ENCODE data around the gene CTDNEP1.
"Not testable (repeated sequence)": the region's sequence is repeated elsewhere in the genome, so short reads cannot be mapped to it uniquely, and the experiment has no call there.

CTDNEP1 gene

DNA sequence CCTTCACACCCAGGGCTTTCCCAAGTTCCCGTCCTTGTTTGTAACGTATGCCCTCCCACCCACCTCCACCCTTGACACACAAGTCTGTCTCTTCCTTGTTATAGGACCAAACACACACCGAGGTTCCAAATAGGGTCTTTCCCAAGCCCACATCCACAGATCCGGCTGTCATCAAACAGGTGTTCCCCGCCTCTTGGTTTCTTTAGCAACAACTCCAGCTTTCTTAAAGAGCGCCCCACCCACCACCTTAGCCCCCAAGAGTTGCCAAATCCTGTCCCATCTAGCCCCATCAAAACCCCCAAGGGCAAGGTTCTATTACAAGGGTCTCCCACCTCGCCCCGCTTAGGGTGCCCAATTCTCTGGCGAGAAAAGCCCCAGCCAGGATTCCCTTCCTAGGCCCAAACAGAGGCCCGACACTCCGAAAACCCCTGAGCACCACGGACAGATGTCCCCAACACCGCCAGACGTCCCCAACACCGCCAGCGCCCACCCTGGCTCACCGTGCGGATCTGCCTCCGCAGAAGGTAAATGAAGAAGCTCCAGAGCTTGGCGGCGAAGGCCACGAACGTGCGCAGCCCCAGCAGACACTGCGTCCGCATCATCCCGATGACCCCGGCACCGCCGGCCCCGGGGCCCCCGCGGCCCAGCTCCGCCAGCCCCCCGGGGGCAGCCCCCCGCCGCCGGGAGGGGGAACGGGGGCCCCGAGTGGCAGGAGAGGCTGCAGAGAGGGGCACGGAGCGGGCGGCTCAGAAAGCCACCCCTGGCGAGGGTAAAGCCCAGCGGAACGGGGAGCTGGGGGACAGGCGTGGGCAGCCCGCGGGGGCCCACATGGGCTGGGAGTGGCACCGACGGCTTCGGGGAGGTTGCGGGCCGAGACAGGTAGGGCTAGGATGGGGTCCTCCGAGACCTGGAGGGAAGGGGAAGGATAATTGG, 573 bp downstream of the CTDNEP1 start:
- Histone ChIP-seq H3K4me1 (ENCODE audit: control insufficient read depth, insufficient read depth, low read length) (peaks cover 15% of the 10 kb centered on the region), H3K4me3 (ENCODE audit: low read length) (peak overlapping the region; percentile 83), H3K36me3 (ENCODE audit: control insufficient read depth, insufficient read depth, low read length) (peaks cover 13% of the 10 kb centered on the region)

DNA sequence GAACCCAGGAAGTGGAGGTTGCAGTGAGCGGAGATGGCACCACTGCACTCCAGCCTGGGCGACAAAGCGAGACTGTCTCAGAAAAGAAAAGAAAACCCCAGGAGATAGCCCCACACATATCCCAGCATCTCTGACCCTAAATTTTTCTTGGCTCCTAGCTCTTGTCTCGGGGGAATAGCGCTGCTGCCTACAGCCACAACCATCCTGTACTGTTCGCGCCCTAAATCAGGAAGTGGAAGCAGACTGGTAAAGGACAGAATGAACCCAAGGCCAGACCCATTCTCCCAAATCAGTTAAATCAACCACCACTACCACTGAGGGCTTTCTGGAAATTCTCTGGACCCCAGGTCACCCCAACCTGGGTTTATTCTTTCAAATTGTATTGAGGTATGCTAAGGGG, 1.7 kb downstream of the CTDNEP1 start:
- Histone ChIP-seq H3K9ac (ENCODE audit: low read length) (no peak overlapping the region), H3K4me1 (ENCODE audit: control insufficient read depth, insufficient read depth, low read length) (peaks cover 15% of the 10 kb centered on the region), H3K27me3 (ENCODE audit: control insufficient read depth, insufficient read depth, low read length) (no peaks in the 10 kb centered on the region), H3K4me3 (ENCODE audit: low read length) (peak overlapping the region; percentile 83), H3K27ac (ENCODE audit: low read depth, low read length) (no peak overlapping the region), H3K36me3 (ENCODE audit: control insufficient read depth, insufficient read depth, low read length) (peaks cover 16% of the 10 kb centered on the region)

More for the DNA sequence above, 573 bp downstream of the CTDNEP1 start:
- H3K27me3 ChIP-seq (ENCODE audit: control insufficient read depth, insufficient read depth, low read length): no peaks in the 10 kb centered on the region
- H3K27ac ChIP-seq (ENCODE audit: low read depth, low read length): peak overlapping the region; percentile 100
- peak overlapping the region; percentile 83 for H3K9ac ChIP-seq (ENCODE audit: low read length)

DNA sequence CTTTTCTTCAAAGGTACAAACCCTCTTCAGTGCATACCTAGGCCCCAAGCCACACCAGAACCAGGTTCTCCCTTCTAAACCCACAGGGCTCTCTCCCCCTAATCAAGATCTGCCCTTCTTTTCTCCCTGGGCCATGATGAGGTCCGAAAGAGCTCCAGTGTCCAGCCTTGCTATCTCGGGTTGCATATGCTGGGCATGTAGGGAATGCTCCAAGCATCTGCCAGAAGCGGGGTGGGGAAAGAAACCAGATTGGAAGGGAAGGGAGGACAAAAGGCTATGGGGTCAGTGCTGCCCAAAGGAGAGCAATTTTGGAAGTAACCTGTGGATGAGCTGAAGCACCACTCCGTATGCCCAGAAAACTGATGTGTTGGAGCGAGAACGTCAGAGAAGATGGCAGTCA, 2.3 kb downstream of the CTDNEP1 start:
- H3K27ac ChIP-seq (ENCODE audit: low read depth, low read length): no peak overlapping the region
- no peaks in the 10 kb centered on the region for H3K27me3 ChIP-seq (ENCODE audit: control insufficient read depth, insufficient read depth, low read length)
- peaks cover 15% of the 10 kb centered on the region for H3K36me3 ChIP-seq (ENCODE audit: control insufficient read depth, insufficient read depth, low read length)
- peak overlapping the region; percentile 30 for H3K4me3 ChIP-seq (ENCODE audit: low read length)
- H3K9ac ChIP-seq (ENCODE audit: low read length): no peak overlapping the region
- H3K4me1 ChIP-seq (ENCODE audit: control insufficient read depth, insufficient read depth, low read length): peaks cover 15% of the 10 kb centered on the region

DNA sequence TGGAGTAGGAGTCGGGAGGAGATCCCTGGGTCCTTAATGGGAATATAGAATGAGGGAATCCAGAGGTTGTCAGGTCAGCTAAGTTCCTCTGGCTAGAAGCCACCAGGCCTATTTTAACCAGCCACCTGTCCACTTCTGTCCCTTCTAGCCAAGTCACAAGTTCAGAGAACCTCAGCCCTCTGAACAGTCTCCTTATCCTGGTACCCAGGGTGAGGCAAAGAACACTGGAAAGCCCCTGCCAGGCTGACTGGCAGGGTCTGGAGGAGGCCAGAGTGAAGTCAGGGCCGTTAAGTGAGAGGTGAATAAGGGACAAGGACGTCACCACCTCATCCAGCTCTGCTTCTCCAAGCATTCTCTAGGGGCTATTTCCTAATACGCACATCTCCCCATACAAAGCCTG, 2.7 kb downstream of the CTDNEP1 start:
- H3K4me1 ChIP-seq (ENCODE audit: control insufficient read depth, insufficient read depth, low read length): peaks cover 15% of the 10 kb centered on the region
- H3K9ac ChIP-seq (ENCODE audit: low read length): no peak overlapping the region
- H3K27ac ChIP-seq (ENCODE audit: low read depth, low read length): no peak overlapping the region
- H3K27me3 ChIP-seq (ENCODE audit: control insufficient read depth, insufficient read depth, low read length): no peaks in the 10 kb centered on the region
- H3K4me3 ChIP-seq (ENCODE audit: low read length): no peak overlapping the region
- H3K36me3 ChIP-seq (ENCODE audit: control insufficient read depth, insufficient read depth, low read length): peaks cover 18% of the 10 kb centered on the region

DNA sequence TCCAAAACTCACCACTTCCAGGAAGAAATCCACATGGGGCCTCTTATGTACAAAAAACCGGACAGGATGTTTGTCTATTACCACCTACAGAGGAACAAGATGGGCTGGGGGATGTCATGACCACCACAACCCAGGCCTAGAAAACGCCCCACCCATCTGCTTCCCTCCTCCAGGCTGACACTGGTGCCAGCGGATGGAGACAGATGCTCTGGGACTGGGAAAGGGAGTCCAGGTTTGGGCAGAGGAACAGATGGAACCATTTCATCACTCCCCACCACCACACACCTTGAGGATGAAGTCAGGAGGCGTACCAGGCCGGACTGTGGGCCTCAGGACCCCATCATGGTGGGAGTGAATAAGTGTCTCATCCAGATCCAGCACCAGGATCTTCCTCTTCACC, 4.8 kb downstream of the CTDNEP1 start:
- H3K4me3 ChIP-seq (ENCODE audit: low read length): no peak overlapping the region

DNA sequence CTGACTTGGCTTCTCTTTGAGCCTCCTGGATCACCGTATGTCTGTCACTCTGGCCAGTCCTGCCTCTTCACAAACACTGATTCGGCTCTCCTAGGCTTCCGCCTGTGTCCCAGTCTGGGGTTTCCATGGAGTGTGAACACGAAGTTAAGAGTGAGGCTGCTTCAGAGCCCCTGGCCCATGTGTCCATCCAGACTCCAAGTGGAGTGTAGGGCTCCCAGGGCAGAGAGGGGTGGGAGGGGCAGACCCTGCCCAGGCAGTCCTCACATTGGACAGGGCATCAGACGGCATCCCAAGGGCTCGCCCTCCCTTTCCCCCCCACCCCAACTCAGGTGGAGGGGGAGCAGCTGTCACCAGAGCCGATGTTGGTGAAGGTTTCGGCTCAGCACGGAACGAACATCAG, 7.7 kb downstream of the CTDNEP1 start:
- not testable (repeated sequence) for H3K27me3 ChIP-seq (ENCODE audit: control insufficient read depth, insufficient read depth, low read length); H3K9ac ChIP-seq (ENCODE audit: low read length); H3K27ac ChIP-seq (ENCODE audit: low read depth, low read length); H3K4me3 ChIP-seq (ENCODE audit: low read length)
- Histone ChIP-seq H3K4me1 (ENCODE audit: control insufficient read depth, insufficient read depth, low read length) (peaks cover 11% of the 10 kb centered on the region), H3K36me3 (ENCODE audit: control insufficient read depth, insufficient read depth, low read length) (peaks cover 25% of the 10 kb centered on the region)

More for the DNA sequence above, 4.8 kb downstream of the CTDNEP1 start:
- peaks cover 6% of the 10 kb centered on the region for H3K4me1 ChIP-seq (ENCODE audit: control insufficient read depth, insufficient read depth, low read length)
- H3K9ac ChIP-seq (ENCODE audit: low read length): no peak overlapping the region
- H3K27me3 ChIP-seq (ENCODE audit: control insufficient read depth, insufficient read depth, low read length): no peaks in the 10 kb centered on the region
- peaks cover 18% of the 10 kb centered on the region for H3K36me3 ChIP-seq (ENCODE audit: control insufficient read depth, insufficient read depth, low read length)
- no peak overlapping the region for H3K27ac ChIP-seq (ENCODE audit: low read depth, low read length)

DNA sequence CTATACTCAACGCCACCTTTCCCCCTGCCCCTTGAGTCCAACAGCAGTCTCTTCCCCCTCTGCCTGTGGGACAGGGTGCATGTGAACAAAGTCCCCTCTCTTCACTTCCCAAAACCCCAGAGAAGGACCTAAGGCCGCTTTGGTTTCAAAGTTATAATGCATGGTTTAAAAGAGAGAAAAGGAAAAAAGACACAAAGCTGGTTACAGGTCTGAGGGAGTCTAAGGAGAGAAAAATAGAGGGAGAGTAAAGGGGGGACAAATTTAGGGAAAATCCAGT, 8.1 kb downstream of the CTDNEP1 start:
- H3K9ac ChIP-seq (ENCODE audit: low read length): peak overlapping the region; percentile 58
- peak overlapping the region; percentile 98 for H3K27ac ChIP-seq (ENCODE audit: low read depth, low read length)
- peak overlapping the region; percentile 84 for H3K4me3 ChIP-seq (ENCODE audit: low read length)
- H3K4me1 ChIP-seq (ENCODE audit: control insufficient read depth, insufficient read depth, low read length): peaks cover 11% of the 10 kb centered on the region
- H3K36me3 ChIP-seq (ENCODE audit: control insufficient read depth, insufficient read depth, low read length): peaks cover 25% of the 10 kb centered on the region
- H3K27me3 ChIP-seq (ENCODE audit: control insufficient read depth, insufficient read depth, low read length): no peaks in the 10 kb centered on the region

DNA sequence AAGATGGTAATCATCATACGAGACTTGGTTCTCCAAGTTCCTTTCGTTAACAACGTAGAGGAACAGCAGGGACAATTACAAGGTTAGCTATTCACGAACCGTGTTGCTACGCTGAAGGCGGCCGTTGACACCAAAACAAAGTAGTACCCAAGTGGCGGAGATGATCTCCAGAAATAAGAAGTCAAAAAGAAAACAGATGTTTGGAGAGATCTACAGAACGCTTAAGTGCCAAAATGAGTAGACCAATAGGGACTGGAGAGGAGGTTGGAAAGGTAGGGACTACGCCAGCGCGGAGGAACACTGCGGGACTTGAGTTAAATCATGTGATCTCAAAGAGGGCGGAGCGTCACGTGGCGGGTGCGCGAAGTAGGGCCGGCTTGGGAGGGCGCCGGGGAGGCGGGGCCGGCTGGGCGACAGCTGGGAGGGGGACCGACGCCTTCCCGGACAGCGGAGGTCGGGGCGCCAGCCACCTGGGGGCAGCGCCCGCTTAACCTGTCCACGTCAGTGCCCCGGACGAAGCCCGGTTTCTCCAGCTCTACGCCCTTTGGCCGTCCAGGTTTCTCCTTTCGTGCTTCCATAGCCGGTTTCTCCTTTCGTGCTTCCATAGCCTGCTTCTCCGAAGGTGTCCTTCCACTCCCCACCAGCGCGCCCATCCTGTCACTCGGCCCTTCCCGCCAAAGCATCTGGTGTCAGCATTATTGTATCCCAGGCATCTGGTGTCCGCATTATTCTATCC, 8.6 kb downstream of the CTDNEP1 start:
- Histone ChIP-seq H3K4me3 (ENCODE audit: low read length) (peak overlapping the region; percentile 84), H3K4me1 (ENCODE audit: control insufficient read depth, insufficient read depth, low read length) (peaks cover 11% of the 10 kb centered on the region), H3K36me3 (ENCODE audit: control insufficient read depth, insufficient read depth, low read length) (peaks cover 25% of the 10 kb centered on the region)

DNA sequence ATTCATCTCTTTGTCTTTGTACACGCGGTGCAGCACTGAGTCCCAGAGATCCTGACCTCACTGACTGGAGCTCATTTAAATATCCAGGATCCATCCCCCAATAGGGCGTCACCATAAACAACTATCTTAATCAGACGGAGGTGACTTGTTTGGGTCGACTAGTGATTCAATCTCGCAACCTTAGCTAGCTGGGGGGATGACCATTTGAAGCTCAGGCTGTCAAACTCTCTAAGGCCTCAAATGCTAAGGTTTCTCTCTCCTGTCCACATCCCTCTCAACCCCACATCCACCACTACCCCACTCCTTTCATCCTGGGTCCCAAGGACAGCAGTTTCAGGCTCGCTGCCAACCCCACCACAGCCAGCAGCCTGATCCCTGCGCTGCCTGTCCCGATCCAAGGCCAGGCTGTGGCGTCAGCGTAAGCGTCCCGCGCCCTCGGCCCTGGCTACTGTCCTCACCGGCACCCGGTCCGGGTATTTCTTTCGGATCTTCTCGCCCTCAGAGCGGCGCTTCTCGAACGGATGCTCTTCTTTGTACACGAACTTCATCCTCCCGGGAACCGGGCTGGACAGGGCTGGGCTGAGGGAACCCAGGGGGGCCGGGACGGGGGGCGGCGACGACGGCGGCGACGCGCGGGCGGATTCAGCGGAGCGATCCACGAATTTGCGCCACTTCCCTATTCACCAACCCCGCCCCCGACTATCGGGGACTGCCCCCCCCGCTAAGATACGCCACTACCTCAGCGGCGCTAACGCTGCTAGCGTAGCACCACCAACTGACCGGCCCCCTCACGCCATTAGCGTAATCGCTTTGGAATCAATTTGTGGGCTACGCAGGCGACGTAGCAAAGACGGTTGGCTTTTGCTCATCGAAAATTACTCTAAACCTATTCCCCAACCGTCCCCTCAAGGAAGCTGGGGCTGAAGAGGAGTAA, 9.5 kb downstream of the CTDNEP1 start, which contains the start of gene GABARAP:
GABARAP (minus strand) TSS at position 667 of the 934 bp plus-strand sequence; CDS start at position 548, 119 bp downstream.
- Histone ChIP-seq H3K27ac (ENCODE audit: low read depth, low read length) (peak within 1 kb of the TSS; percentile 98), H3K4me3 (ENCODE audit: low read length) (peak within 1 kb of the TSS; percentile 84), H3K27me3 (ENCODE audit: control insufficient read depth, insufficient read depth, low read length) (no peaks in the 10 kb centered on the region), H3K9ac (ENCODE audit: low read length) (peak within 1 kb of the TSS; percentile 88), H3K4me1 (ENCODE audit: control insufficient read depth, insufficient read depth, low read length) (peaks cover 15% of the 10 kb centered on the region), H3K36me3 (ENCODE audit: control insufficient read depth, insufficient read depth, low read length) (peaks cover 25% of the 10 kb centered on the region)

More for the DNA sequence above, 8.6 kb downstream of the CTDNEP1 start:
- H3K27ac ChIP-seq (ENCODE audit: low read depth, low read length): peak overlapping the region; percentile 98
- H3K9ac ChIP-seq (ENCODE audit: low read length): peak overlapping the region; percentile 88
- H3K27me3 ChIP-seq (ENCODE audit: control insufficient read depth, insufficient read depth, low read length): no peaks in the 10 kb centered on the region

DNA sequence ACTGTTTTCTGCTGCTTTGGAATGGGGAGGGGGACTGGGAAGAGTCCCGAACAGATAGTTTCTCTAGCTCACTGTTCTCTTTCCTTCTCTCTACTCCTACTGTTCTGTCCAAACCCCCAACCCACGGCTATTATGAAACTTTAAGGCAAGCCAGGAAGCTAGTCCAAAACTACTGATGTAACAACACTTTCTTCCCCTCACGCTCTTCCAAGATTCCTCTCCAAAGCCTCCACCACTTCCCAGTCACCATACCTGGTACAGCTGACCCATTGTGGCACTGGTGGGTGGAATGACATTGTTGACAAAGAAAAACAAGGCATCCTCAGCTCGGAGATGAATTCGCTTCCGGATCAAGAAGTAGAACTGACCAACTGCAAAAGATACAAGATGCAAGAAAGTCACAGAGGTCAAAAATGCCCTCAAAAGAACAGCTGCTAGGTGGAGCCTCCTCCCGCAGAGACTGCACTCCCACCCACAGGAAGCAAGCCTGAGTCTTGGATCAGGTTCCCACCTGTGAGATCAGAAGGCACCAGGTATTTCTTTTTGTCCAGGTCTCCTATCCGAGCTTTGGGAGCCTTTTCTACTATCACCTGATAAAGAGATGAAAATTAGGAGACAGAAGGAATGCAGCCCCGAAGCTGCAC, 10.3 kb downstream of the CTDNEP1 start:
- peaks cover 17% of the 10 kb centered on the region for H3K36me3 ChIP-seq (ENCODE audit: control insufficient read depth, insufficient read depth, low read length)
- H3K27ac ChIP-seq (ENCODE audit: low read depth, low read length): peak overlapping the region; percentile 98
- H3K27me3 ChIP-seq (ENCODE audit: control insufficient read depth, insufficient read depth, low read length): no peaks in the 10 kb centered on the region
- H3K9ac ChIP-seq (ENCODE audit: low read length): peak overlapping the region; percentile 13
- peaks cover 18% of the 10 kb centered on the region for H3K4me1 ChIP-seq (ENCODE audit: control insufficient read depth, insufficient read depth, low read length)
- peak overlapping the region; percentile 84 for H3K4me3 ChIP-seq (ENCODE audit: low read length)

DNA sequence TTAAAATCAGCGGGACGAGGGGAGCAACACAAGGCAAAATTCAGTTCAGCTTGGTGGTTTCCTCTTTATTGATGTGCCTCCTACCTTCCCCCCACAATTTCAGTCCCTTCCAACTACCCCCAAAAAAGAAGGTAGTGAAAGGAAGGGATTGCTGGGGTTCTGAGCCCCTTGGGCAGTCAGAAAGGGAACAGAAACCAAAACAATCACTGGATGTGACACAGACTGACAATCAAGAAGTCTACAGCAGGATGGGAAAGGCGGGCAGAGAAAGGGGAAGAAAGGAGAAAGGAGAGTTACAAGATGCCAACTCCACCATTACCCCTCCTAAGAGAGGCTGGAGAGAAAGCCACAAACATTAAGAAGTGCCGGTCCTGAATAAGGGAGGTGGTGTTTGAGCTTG, 11.2 kb downstream of the CTDNEP1 start:
- H3K4me3 ChIP-seq (ENCODE audit: low read length): no peak overlapping the region
- H3K27me3 ChIP-seq (ENCODE audit: control insufficient read depth, insufficient read depth, low read length): no peaks in the 10 kb centered on the region
- H3K36me3 ChIP-seq (ENCODE audit: control insufficient read depth, insufficient read depth, low read length): peaks cover 18% of the 10 kb centered on the region
- H3K4me1 ChIP-seq (ENCODE audit: control insufficient read depth, insufficient read depth, low read length): peaks cover 18% of the 10 kb centered on the region
- no peak overlapping the region for H3K27ac ChIP-seq (ENCODE audit: low read depth, low read length)
- no peak overlapping the region for H3K9ac ChIP-seq (ENCODE audit: low read length)

Data from rectal smooth muscle tissue (tissue), 1 donor.